CD8-positive, alpha-beta memory T cell (primary cell): ENCODE data around the gene PRKAR1A. TPM values are rescaled to one million over a fixed set of nuclear protein-coding genes. Genes with fewer than 3 reads are reported as not detected.
A peak's percentile ranks its signal among the peaks of the same experiment; 100 is the strongest.
"Not testable (repeated sequence)": the region's sequence is repeated elsewhere in the genome, so short reads cannot be mapped to it uniquely, and the experiment has no call there.

ENCODE experiments used
- CTCF ChIA-PET: fragments of 350-600 bp; sonication (Branson Sonifier 250); formaldehyde crosslinking; loops from one replicate; lab custom pipeline; 2021; ENCODE audit warnings: antibody characterized with exemption; lab: Charles Lee
- POLR2A ChIA-PET: fragments of 350-600 bp; sonication (Branson Sonifier 250); formaldehyde crosslinking; loops from one replicate; lab custom pipeline; 2021; ENCODE audit warnings: antibody characterized with exemption; lab: Charles Lee
- DNase-seq, 5 donors: peaks; one replicate each; pipeline versions ENCODE4 v3.0.0 to v3.0.0-alpha.2; 2020 to 2022; ENCODE audit warnings: mixed read lengths in 1 of 5
- H3K27ac ChIP-seq: one replicate; pipeline ENCODE4 v1.7.0; 2013; ENCODE audit warnings: low read depth, mild to moderate bottlenecking, low read length, moderate library complexity
- H3K27me3 ChIP-seq: 2 replicates; pipeline ENCODE4 v1.7.0; 2013; ENCODE audit warnings: low read length, mild to moderate bottlenecking; ENCODE audit not compliant: insufficient read depth, poor library complexity, severe bottlenecking
- H3K36me3 ChIP-seq: 2 replicates; pipeline ENCODE4 v1.7.0; 2013; ENCODE audit warnings: mild to moderate bottlenecking, low read length, moderate library complexity; ENCODE audit not compliant: insufficient read depth
- H3K4me1 ChIP-seq: 2 replicates; pipeline ENCODE4 v1.7.0; 2013; ENCODE audit warnings: mild to moderate bottlenecking, low read length, moderate library complexity; ENCODE audit not compliant: insufficient read depth
- H3K4me3 ChIP-seq: 2 replicates; pipeline ENCODE4 v1.7.0; 2013; ENCODE audit warnings: mild to moderate bottlenecking, low read length
- H3K9me3 ChIP-seq: 2 replicates; pipeline ENCODE4 v1.7.0; 2013; ENCODE audit warnings: mild to moderate bottlenecking, low read length
- H3K27ac Mint-ChIP-seq, 8 donors: one replicate each; pipeline ENCODE4 v1.8.0; 2020 to 2021; ENCODE audit warnings: mixed read lengths in 8 of 8, mild to moderate bottlenecking in 6 of 8, inconsistent platforms in 3 of 8, moderate library complexity in 3 of 8
- H3K27me3 Mint-ChIP-seq, 2 donors: one replicate each; pipeline ENCODE4 v1.8.0; 2020 to 2021; ENCODE audit warnings: mixed read lengths in 2 of 2, mild to moderate bottlenecking in 1 of 2, moderate library complexity in 1 of 2
- H3K36me3 Mint-ChIP-seq, 3 donors: one replicate each; pipeline ENCODE4 v1.8.0; 2020 to 2021; ENCODE audit warnings: mixed read lengths in 3 of 3, inconsistent platforms in 1 of 3, mild to moderate bottlenecking in 1 of 3
- H3K4me1 Mint-ChIP-seq, 3 donors: one replicate each; pipeline ENCODE4 v1.8.0; 2020 to 2021; ENCODE audit warnings: mixed read lengths in 3 of 3, inconsistent platforms in 1 of 3, mild to moderate bottlenecking in 1 of 3
- H3K4me3 Mint-ChIP-seq, 7 donors: one replicate each; pipeline ENCODE4 v1.8.0; 2020 to 2021; ENCODE audit warnings: mixed read lengths in 7 of 7, mild to moderate bottlenecking in 6 of 7, moderate library complexity in 4 of 7, inconsistent platforms in 2 of 7
- H3K9me3 Mint-ChIP-seq, 5 donors: one replicate each; pipeline ENCODE4 v1.8.0; 2020 to 2022; ENCODE audit warnings: mixed read lengths in 5 of 5, mild to moderate bottlenecking in 3 of 5, moderate library complexity in 2 of 5, inconsistent platforms in 1 of 5
- polyA plus RNA-seq: library from polyadenylated mRNA; unstranded; fragments of 300-500 nt; fragmentation: Illumina TruSeq; gene quantifications from one replicate; pipeline ENCODE4 v1.2.3, GENCODE V29; 2021
- total RNA-seq, 2 experiments: library from RNA; stranded (reverse); gene quantifications; one replicate each; pipeline ENCODE4 v1.2.3, GENCODE V29; 2021

PRKAR1A gene
- total and polyA plus RNA-seq, 3 experiments from 2014 or later: 191 to 203 (median 197) TPM

GRCh38 chr17:68484458-68484857 is 27.8 kb upstream of the PRKAR1A start:
- no peak overlapping the region for H3K4me3 Mint-ChIP-seq

GRCh38 chr17:68489919-68490318 is 22.3 kb upstream of the PRKAR1A start:
- POLR2A ChIA-PET: no interaction called here
- DNase-seq: no peak
- no peaks in the 10 kb centered on the region for H3K27me3 ChIP-seq
- H3K36me3 ChIP-seq: no peaks in the 10 kb centered on the region
- Mint-ChIP-seq H3K9me3 (no peaks in the 10 kb centered on the region), H3K4me1 (peaks cover 12 to 17% (median 13%) of the 10 kb centered on the region in 3 donors), H3K27ac (no peak overlapping the region), H3K27me3 (peaks cover 5 to 14% of the 10 kb centered on the region in 2 donors), H3K4me3 (no peak overlapping the region), H3K36me3 (no peaks in the 10 kb centered on the region)
- no peak overlapping the region for H3K27ac ChIP-seq
- CTCF ChIA-PET: no interaction called here
- peaks cover 15% of the 10 kb centered on the region for H3K4me1 ChIP-seq
- H3K4me3 ChIP-seq: no peak overlapping the region
- no peaks in the 10 kb centered on the region for H3K9me3 ChIP-seq

More at GRCh38 chr17:68484458-68484857, 27.8 kb upstream of the PRKAR1A start:
- Histone ChIP-seq H3K36me3 (no peaks in the 10 kb centered on the region), H3K4me1 (peaks cover 15% of the 10 kb centered on the region), H3K9me3 (no peaks in the 10 kb centered on the region), H3K27ac (no peak overlapping the region), H3K4me3 (no peak overlapping the region), H3K27me3 (no peaks in the 10 kb centered on the region)
- Mint-ChIP-seq H3K36me3 (peaks cover 0 to 1% (median 0%) of the 10 kb centered on the region in 3 donors), H3K27me3 (peaks cover 7 to 33% of the 10 kb centered on the region in 2 donors), H3K9me3 (peaks cover 0 to 3% (median 0%) of the 10 kb centered on the region in 5 donors), H3K4me1 (peaks cover 12 to 20% (median 13%) of the 10 kb centered on the region in 3 donors), H3K27ac (no peak overlapping the region)
- no peak for DNase-seq
- POLR2A ChIA-PET: no interaction called here
- CTCF ChIA-PET: no interaction called here

DNA sequence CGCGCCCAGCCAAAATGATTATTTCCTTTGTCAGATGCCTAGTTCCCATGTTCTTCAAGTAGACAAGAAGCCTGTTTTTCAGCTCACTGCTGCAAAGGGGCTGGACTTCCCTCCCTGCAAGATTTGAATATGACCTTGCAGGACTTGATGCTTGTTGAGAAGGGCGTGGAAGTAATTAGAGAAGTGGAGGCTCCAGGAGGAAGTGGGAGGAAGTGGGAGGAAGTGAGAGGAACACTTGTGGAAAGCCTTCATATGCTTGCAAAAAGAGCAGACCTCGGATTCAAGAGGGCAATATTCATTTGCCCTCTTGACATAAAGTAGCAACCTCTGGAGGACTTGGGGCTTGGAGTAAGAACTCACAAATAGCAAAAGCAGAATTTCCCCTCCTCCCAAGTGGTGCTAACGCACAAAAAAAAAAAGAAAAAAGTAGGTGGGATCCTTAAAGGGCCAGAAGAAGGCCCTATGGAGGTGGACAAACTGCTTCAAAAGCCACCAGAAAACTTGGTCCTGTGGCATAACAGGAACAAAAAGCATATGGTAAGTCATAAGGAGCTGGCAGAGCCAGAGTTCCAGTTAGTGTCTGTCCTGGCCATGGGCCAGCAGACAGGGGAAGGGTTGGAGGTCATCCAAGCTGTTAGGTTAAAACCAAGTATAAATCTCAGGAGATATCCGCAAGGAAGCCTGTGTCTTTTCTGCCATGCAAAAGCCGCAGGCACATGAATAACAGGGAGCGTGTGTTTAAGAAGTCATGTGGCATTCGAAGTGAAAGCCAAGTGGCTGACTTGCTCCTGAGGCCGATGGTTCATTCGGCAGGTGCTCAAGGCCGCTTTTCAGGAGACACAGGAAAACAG is 20.6 kb upstream of the PRKAR1A start:
- peaks cover 0 to 1% of the 10 kb centered on the region in 2 donors for H3K27me3 Mint-ChIP-seq
- CTCF ChIA-PET: no interaction called here
- no peak for DNase-seq
- peak overlapping the region in 1 of 8 donors; percentile 17 for H3K27ac Mint-ChIP-seq
- H3K9me3 ChIP-seq: no peaks in the 10 kb centered on the region
- no peaks in the 10 kb centered on the region for H3K9me3 Mint-ChIP-seq
- no peaks in the 10 kb centered on the region for H3K36me3 Mint-ChIP-seq
- H3K4me3 ChIP-seq: no peak overlapping the region
- POLR2A ChIA-PET: no interaction called here
- H3K4me1 ChIP-seq: peaks cover 15% of the 10 kb centered on the region
- no peak overlapping the region for H3K27ac ChIP-seq
- H3K4me3 Mint-ChIP-seq: no peak overlapping the region
- H3K4me1 Mint-ChIP-seq: peaks cover 12 to 17% (median 13%) of the 10 kb centered on the region in 3 donors
- H3K27me3 ChIP-seq: no peaks in the 10 kb centered on the region
- no peaks in the 10 kb centered on the region for H3K36me3 ChIP-seq

GRCh38 chr17:68492394-68493054 is 19.7 kb upstream of the PRKAR1A start:
- H3K4me3 Mint-ChIP-seq, DNase-seq, H3K4me3 ChIP-seq, POLR2A ChIA-PET, H3K36me3 Mint-ChIP-seq, CTCF ChIA-PET, H3K36me3 ChIP-seq, H3K27ac ChIP-seq, H3K9me3 ChIP-seq, H3K27me3 Mint-ChIP-seq, H3K27me3 ChIP-seq, H3K9me3 Mint-ChIP-seq, H3K27ac Mint-ChIP-seq: not testable (repeated sequence)
- H3K4me1 Mint-ChIP-seq: peaks cover 10 to 13% (median 10%) of the 10 kb centered on the region in 3 donors
- peaks cover 12% of the 10 kb centered on the region for H3K4me1 ChIP-seq

- ChIA-PET CTCF (no interaction called here), POLR2A (no interaction called here)
- Histone ChIP-seq H3K36me3 (no peaks in the 10 kb centered on the region), H3K4me3 (no peak overlapping the region), H3K27ac (no peak overlapping the region), H3K27me3 (no peaks in the 10 kb centered on the region), H3K4me1 (peaks cover 12% of the 10 kb centered on the region), H3K9me3 (no peaks in the 10 kb centered on the region)
- Mint-ChIP-seq H3K9me3 (no peaks in the 10 kb centered on the region), H3K27me3 (peaks cover 0 to 2% of the 10 kb centered on the region in 2 donors), H3K36me3 (no peaks in the 10 kb centered on the region), H3K27ac (peak overlapping the region in 3 of 8 donors; percentile 7 to 80 (median 51)), H3K4me3 (no peak overlapping the region), H3K4me1 (peaks cover 10 to 17% (median 16%) of the 10 kb centered on the region in 3 donors)
- no peak for DNase-seq
Measured at GRCh38 chr17:68495081-68495480, 17.1 kb upstream of the PRKAR1A start.

GRCh38 chr17:68497885-68498319 is 14.3 kb upstream of the PRKAR1A start:
- ChIA-PET CTCF (interaction anchor here (0.7 to 1.2 kb wide), 3 partner anchors 10 to 438 kb away, joined by 3 read pairs; no protein-coding TSS in a partner anchor), POLR2A (interaction anchor here (0.6 kb wide), 1 partner anchor 1101 kb away, joined by 8 read pairs; no protein-coding TSS in a partner anchor)
- Mint-ChIP-seq H3K4me3 (peak overlapping the region in 6 of 7 donors; percentile 2 to 63 (median 40)), H3K27me3 (peaks cover 5 to 10% of the 10 kb centered on the region in 2 donors), H3K9me3 (no peaks in the 10 kb centered on the region), H3K4me1 (peaks cover 10 to 17% (median 16%) of the 10 kb centered on the region in 3 donors), H3K36me3 (no peaks in the 10 kb centered on the region), H3K27ac (peak overlapping the region in 2 of 8 donors; percentile 22 to 58)
- DNase-seq: no peak
- peaks cover 3% of the 10 kb centered on the region for H3K27me3 ChIP-seq
- H3K4me1 ChIP-seq: peaks cover 12% of the 10 kb centered on the region
- H3K27ac ChIP-seq: no peak overlapping the region
- no peaks in the 10 kb centered on the region for H3K9me3 ChIP-seq
- no peak overlapping the region for H3K4me3 ChIP-seq
- no peaks in the 10 kb centered on the region for H3K36me3 ChIP-seq

DNA sequence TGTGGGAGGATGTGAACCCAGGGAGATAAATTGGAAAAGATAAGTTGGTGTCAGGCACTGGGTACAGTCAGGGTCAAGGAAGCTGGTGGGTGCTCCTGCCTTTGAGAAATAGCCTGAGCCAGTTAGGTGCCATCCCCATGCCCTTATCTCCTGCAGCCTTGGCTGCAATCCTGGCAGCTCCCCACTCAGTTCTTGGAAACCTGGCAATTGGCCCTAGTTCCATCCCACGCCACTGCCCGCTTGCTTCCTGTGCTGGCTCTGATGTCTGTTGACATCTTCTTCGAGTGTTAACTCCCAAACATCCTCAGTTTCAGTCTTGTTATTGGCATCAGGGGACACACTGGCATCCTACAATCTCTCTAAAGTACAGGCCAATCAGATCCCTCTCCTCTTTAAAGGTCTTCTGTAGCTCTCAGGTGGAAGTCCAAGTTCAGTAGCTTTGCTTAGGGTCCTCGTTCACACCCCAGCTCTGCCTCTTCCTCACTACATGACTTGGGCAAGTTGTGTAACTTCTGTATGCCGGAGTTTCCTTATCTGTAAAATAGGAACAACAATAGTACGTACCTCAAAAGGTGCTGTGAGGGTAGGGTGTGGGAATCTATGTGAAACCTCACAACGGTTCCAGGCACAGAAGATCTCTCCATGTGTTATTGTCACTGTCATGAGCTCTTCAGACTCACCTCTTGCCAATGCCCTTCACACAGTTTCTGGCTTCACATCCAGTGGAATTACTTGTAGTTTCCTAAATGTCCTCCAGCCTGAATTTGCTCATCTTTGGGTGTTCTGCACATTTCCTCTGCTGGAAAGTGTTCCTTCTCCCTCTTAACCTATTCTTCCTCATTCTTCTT is 13.5 kb upstream of the PRKAR1A start:
- Mint-ChIP-seq H3K27me3 (peaks cover 5 to 10% of the 10 kb centered on the region in 2 donors), H3K4me1 (peaks cover 10 to 17% (median 16%) of the 10 kb centered on the region in 3 donors), H3K9me3 (no peaks in the 10 kb centered on the region), H3K36me3 (no peaks in the 10 kb centered on the region), H3K27ac (peak overlapping the region in 2 of 8 donors; percentile 25 to 56), H3K4me3 (peak overlapping the region in 4 of 7 donors; percentile 2 to 63 (median 42))
- Histone ChIP-seq H3K36me3 (no peaks in the 10 kb centered on the region), H3K27ac (no peak overlapping the region), H3K4me3 (no peak overlapping the region), H3K27me3 (peaks cover 3% of the 10 kb centered on the region), H3K4me1 (peaks cover 12% of the 10 kb centered on the region), H3K9me3 (no peaks in the 10 kb centered on the region)
- no peak for DNase-seq
- ChIA-PET POLR2A (no interaction called here), CTCF (interaction anchor here (1.0 kb wide), 1 partner anchor 10 kb away, joined by 3 read pairs; no protein-coding TSS in a partner anchor)
